ENCODE measurements around the gene DNAI7.

The DNAI7 gene, protein sequence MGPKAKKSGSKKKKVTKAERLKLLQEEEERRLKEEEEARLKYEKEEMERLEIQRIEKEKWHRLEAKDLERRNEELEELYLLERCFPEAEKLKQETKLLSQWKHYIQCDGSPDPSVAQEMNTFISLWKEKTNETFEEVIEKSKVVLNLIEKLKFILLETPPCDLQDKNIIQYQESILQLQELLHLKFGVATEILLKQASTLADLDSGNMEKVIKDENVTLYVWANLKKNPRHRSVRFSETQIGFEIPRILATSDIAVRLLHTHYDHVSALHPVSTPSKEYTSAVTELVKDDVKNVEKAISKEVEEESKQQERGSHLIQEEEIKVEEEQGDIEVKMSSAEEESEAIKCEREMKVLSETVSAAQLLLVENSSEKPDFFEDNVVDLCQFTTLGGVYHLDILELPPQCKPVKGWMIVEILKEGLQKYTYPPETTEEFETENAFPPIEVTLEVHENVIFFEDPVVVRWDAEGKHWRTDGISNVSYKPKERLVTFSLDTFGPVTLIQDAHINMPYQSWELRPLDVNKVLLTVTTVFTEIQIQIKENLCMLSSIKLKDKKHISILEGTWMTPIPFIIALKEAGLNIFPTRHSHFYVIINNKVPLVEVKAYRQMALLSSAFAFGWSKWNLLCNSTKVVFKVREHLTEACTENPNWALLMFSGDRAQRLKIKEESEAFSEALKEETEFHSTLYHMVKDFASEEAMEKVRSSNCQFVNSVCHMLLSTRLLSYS

GRCh38 chr12:25195056-25195971, at the start of gene DNAI7, which contains the start of gene ETFRF1:
Gene DNAI7, minus strand, starts transcription at chr12:25195160. Its CDS starts 82 bp downstream, at chr12:25195078.
Gene ETFRF1, plus strand, starts transcription at chr12:25195237. Its CDS starts 8,720 bp downstream, at chr12:25203957.
- H3K9ac ChIP-seq (ENCODE audit: low read length in 5 of 5) = peak within 1 kb of the TSS; percentile 73 to 98 (median 97)
- peak within 1 kb of the TSS; percentile 96 for H3K27ac ChIP-seq (ENCODE audit: low read depth, low read length)
- no peaks in the 10 kb centered on the region for H3K27me3 ChIP-seq (ENCODE audit: control insufficient read depth in 5 of 5, insufficient read depth in 4 of 5, low read length in 5 of 5)
- no peaks in the 10 kb centered on the region for H3K9me3 ChIP-seq (ENCODE audit: control insufficient read depth in 5 of 5, low read length in 5 of 5)
- H3K4me3 ChIP-seq (ENCODE audit: low read depth in 1 of 5, low read length in 5 of 5) = peak within 1 kb of the TSS; percentile 69 to 95 (median 90)
- peaks cover 0 to 20% (median 19%) of the 10 kb centered on the region in 5 donors for H3K4me1 ChIP-seq (ENCODE audit: control insufficient read depth in 5 of 5, insufficient read depth in 5 of 5, low read length in 5 of 5)
- H3K36me3 ChIP-seq (ENCODE audit: control insufficient read depth in 5 of 5, insufficient read depth in 5 of 5, low read length in 5 of 5) = no peaks in the 10 kb centered on the region

DNA sequence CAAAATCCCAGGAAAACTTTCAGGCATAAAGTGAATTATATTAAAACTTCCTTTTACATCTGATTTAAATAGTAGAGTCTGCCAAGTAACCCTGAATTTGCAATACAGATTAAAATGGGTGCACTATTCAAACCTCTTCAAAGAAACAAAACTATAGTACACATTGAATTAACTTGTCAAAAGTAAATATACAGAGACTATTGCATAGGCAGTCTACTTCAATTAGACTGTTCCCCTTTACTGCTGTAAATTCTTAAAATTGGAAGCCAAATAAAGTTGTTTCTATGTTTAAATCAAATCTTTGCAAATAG, 48.7 kb upstream of the DNAI7 start:
- H3K9ac ChIP-seq (ENCODE audit: low read length in 5 of 5) = no peak overlapping the region
- H3K4me3 ChIP-seq (ENCODE audit: low read depth in 1 of 5, low read length in 5 of 5) = no peak overlapping the region
- H3K4me1 ChIP-seq (ENCODE audit: control insufficient read depth in 5 of 5, insufficient read depth in 5 of 5, low read length in 5 of 5) = peaks cover 0 to 6% (median under 1%) of the 10 kb centered on the region in 5 donors
- H3K27me3 ChIP-seq (ENCODE audit: control insufficient read depth in 5 of 5, insufficient read depth in 4 of 5, low read length in 5 of 5) = no peaks in the 10 kb centered on the region
- no peak overlapping the region for H3K27ac ChIP-seq (ENCODE audit: low read depth, low read length)
- peaks cover 0 to 8% (median 4%) of the 10 kb centered on the region in 5 donors for H3K36me3 ChIP-seq (ENCODE audit: control insufficient read depth in 5 of 5, insufficient read depth in 5 of 5, low read length in 5 of 5)
- H3K9me3 ChIP-seq (ENCODE audit: control insufficient read depth in 5 of 5, low read length in 5 of 5) = no peaks in the 10 kb centered on the region

DNA sequence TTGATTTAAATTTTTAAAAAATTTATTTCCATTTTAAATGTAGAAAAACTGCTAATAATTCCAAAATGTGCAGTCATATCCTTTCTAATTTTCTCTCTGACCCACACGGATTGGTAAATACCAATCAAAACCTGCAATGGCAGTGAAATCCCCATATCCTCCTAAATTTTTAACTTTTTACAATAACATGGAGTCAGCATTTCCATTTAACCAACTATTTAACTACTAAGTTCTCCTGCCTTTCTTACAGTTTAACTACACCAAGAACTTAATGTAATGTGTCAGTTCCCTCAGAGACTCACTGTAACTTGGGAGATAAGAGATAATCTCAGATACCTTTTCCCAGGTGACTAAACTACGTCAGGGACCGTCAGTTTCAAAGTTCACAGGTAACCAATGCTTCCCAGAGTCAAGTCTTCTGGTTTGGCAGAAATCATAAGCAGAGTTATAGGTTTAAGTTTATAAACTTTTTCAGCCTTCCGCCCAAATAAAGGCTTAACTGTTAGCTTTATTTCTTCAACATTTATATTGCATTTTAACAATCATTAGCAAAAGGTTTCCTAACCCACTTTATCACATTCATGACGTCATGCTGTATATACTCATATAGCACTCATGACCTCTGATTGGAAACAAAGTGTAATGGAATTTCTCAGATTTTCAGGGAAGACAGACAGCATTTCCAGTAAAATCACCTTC, 48.2 kb upstream of the DNAI7 start:
- Histone ChIP-seq H3K4me1 (ENCODE audit: control insufficient read depth in 5 of 5, insufficient read depth in 5 of 5, low read length in 5 of 5) (peaks cover 0 to 5% (median 0%) of the 10 kb centered on the region in 5 donors), H3K9ac (ENCODE audit: low read length in 5 of 5) (no peak overlapping the region), H3K4me3 (ENCODE audit: low read depth in 1 of 5, low read length in 5 of 5) (no peak overlapping the region), H3K27ac (ENCODE audit: low read depth, low read length) (no peak overlapping the region), H3K27me3 (ENCODE audit: control insufficient read depth in 5 of 5, insufficient read depth in 4 of 5, low read length in 5 of 5) (no peaks in the 10 kb centered on the region), H3K9me3 (ENCODE audit: control insufficient read depth in 5 of 5, low read length in 5 of 5) (no peaks in the 10 kb centered on the region), H3K36me3 (ENCODE audit: control insufficient read depth in 5 of 5, insufficient read depth in 5 of 5, low read length in 5 of 5) (peaks cover 0 to 8% (median 4%) of the 10 kb centered on the region in 5 donors)

DNA sequence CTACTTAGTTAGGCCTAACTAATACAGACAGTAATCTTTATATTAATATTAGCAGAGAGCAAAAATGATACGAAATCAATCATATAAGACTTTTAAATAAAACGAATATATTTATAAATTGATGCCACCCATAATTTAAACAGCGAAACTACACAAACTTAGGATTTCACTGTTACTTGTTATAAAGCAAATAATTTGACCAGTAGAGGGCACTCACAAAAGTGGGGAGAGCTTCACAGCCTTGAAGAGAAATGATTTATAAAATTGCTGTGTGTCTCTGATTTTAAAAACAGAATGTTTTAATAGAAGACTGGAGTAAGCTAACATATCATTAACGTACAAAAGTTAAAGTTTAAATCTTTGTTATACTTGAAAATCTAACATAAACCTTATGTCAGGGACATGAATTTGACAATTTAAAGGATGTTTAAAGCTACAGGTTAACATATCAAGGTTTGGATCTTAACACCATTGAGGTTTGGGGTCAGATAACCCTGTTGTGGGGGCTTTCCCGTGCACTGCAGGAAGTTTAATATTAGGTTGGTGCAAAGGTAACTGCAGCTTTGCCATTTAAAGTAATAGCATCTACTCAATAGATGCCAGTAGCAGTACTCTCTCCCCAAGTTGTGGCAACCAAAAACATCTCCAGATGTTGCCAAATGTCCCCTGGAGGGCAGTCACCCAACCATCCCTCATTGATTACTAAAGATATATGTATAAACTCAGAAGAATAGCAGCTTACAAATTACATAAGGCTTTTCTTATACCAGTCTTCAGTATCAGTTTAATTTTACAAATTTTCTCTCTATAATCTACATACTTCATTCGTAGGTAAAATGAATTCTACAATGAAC, 46.4 kb upstream of the DNAI7 start:
- no peak overlapping the region for H3K27ac ChIP-seq (ENCODE audit: low read depth, low read length)
- no peaks in the 10 kb centered on the region for H3K27me3 ChIP-seq (ENCODE audit: control insufficient read depth in 5 of 5, insufficient read depth in 4 of 5, low read length in 5 of 5)
- no peak overlapping the region for H3K9ac ChIP-seq (ENCODE audit: low read length in 5 of 5)
- H3K9me3 ChIP-seq (ENCODE audit: control insufficient read depth in 5 of 5, low read length in 5 of 5) = no peaks in the 10 kb centered on the region
- H3K36me3 ChIP-seq (ENCODE audit: control insufficient read depth in 5 of 5, insufficient read depth in 5 of 5, low read length in 5 of 5) = peaks cover 4 to 10% (median 8%) of the 10 kb centered on the region in 5 donors
- H3K4me1 ChIP-seq (ENCODE audit: control insufficient read depth in 5 of 5, insufficient read depth in 5 of 5, low read length in 5 of 5) = peaks cover 0 to 2% (median 0%) of the 10 kb centered on the region in 5 donors
- no peak overlapping the region for H3K4me3 ChIP-seq (ENCODE audit: low read depth in 1 of 5, low read length in 5 of 5)

GRCh38 chr12:25236626-25237025, 41.7 kb upstream of the DNAI7 start:
- peaks cover 9 to 18% (median 14%) of the 10 kb centered on the region in 5 donors for H3K36me3 ChIP-seq (ENCODE audit: control insufficient read depth in 5 of 5, insufficient read depth in 5 of 5, low read length in 5 of 5)
- no peaks in the 10 kb centered on the region for H3K27me3 ChIP-seq (ENCODE audit: control insufficient read depth in 5 of 5, insufficient read depth in 4 of 5, low read length in 5 of 5)
- peaks cover 0 to 7% (median 0%) of the 10 kb centered on the region in 5 donors for H3K4me1 ChIP-seq (ENCODE audit: control insufficient read depth in 5 of 5, insufficient read depth in 5 of 5, low read length in 5 of 5)
- H3K9ac ChIP-seq (ENCODE audit: low read length in 5 of 5) = no peak overlapping the region
- no peak overlapping the region for H3K4me3 ChIP-seq (ENCODE audit: low read depth in 1 of 5, low read length in 5 of 5)
- no peaks in the 10 kb centered on the region for H3K9me3 ChIP-seq (ENCODE audit: control insufficient read depth in 5 of 5, low read length in 5 of 5)
- H3K27ac ChIP-seq (ENCODE audit: low read depth, low read length) = no peak overlapping the region

DNA sequence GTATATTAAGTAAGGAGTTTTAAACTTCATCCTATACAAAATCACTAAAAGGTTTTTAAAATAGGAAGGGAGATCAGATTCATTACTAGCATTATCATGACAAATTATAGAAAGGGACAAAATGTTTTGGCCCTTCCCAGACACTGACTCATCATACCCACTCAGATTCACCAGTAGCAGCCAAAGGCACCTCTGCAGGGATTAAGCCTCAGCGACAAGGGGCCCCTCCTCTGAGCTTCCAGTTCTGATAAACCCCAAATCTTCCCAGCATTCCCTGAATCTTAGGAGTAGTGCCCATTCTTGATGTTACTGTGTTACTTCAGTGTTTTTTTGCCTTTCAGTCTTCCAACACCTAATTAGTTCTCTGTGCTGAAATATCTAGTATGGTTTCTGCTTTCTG, 41.2 kb upstream of the DNAI7 start:
- H3K4me3 ChIP-seq (ENCODE audit: low read depth in 1 of 5, low read length in 5 of 5) = no peak overlapping the region
- peaks cover 9 to 18% (median 14%) of the 10 kb centered on the region in 5 donors for H3K36me3 ChIP-seq (ENCODE audit: control insufficient read depth in 5 of 5, insufficient read depth in 5 of 5, low read length in 5 of 5)
- H3K9me3 ChIP-seq (ENCODE audit: control insufficient read depth in 5 of 5, low read length in 5 of 5) = no peaks in the 10 kb centered on the region
- no peak overlapping the region for H3K9ac ChIP-seq (ENCODE audit: low read length in 5 of 5)
- H3K4me1 ChIP-seq (ENCODE audit: control insufficient read depth in 5 of 5, insufficient read depth in 5 of 5, low read length in 5 of 5) = peaks cover 0 to 7% (median 0%) of the 10 kb centered on the region in 5 donors
- H3K27ac ChIP-seq (ENCODE audit: low read depth, low read length) = no peak overlapping the region
- no peaks in the 10 kb centered on the region for H3K27me3 ChIP-seq (ENCODE audit: control insufficient read depth in 5 of 5, insufficient read depth in 4 of 5, low read length in 5 of 5)

DNA sequence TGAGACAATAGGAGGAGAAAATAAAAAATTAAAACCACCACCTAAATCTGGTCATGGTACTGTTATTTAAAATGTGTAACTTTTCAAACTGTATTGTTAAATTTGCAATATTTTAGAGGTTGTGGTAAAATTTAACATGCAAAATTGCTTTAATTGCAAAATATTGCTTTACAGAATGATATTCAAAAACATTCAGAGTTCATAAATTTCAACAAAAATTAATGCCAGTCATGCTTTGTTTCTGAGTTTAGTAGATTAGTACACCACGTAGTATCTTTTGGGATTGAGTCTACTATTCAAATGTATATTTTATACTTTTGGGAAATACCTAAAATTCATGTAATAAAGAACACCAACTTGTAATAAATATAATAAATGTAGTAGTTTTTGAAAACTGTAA, 18.4 kb upstream of the DNAI7 start:
- Histone ChIP-seq H3K9ac (ENCODE audit: low read length in 5 of 5) (no peak overlapping the region), H3K27me3 (ENCODE audit: control insufficient read depth in 5 of 5, insufficient read depth in 4 of 5, low read length in 5 of 5) (no peaks in the 10 kb centered on the region), H3K4me1 (ENCODE audit: control insufficient read depth in 5 of 5, insufficient read depth in 5 of 5, low read length in 5 of 5) (no peaks in the 10 kb centered on the region), H3K4me3 (ENCODE audit: low read depth in 1 of 5, low read length in 5 of 5) (no peak overlapping the region), H3K9me3 (ENCODE audit: control insufficient read depth in 5 of 5, low read length in 5 of 5) (no peaks in the 10 kb centered on the region), H3K27ac (ENCODE audit: low read depth, low read length) (no peak overlapping the region), H3K36me3 (ENCODE audit: control insufficient read depth in 5 of 5, insufficient read depth in 5 of 5, low read length in 5 of 5) (peaks cover 0 to 18% (median 7%) of the 10 kb centered on the region in 5 donors)

- no peak overlapping the region for H3K4me3 ChIP-seq (ENCODE audit: low read depth in 1 of 5, low read length in 5 of 5)
- peaks cover 10 to 45% (median 15%) of the 10 kb centered on the region in 5 donors for H3K36me3 ChIP-seq (ENCODE audit: control insufficient read depth in 5 of 5, insufficient read depth in 5 of 5, low read length in 5 of 5)
These were observed 13.6 kb upstream of the DNAI7 start for GRCh38 chr12:25208554-25208953.

More at GRCh38 chr12:25208554-25208953, 13.6 kb upstream of the DNAI7 start:
- H3K9me3 ChIP-seq (ENCODE audit: control insufficient read depth in 5 of 5, low read length in 5 of 5) = no peaks in the 10 kb centered on the region
- no peaks in the 10 kb centered on the region for H3K27me3 ChIP-seq (ENCODE audit: control insufficient read depth in 5 of 5, insufficient read depth in 4 of 5, low read length in 5 of 5)
- H3K27ac ChIP-seq (ENCODE audit: low read depth, low read length) = no peak overlapping the region
- no peak overlapping the region for H3K9ac ChIP-seq (ENCODE audit: low read length in 5 of 5)
- no peaks in the 10 kb centered on the region for H3K4me1 ChIP-seq (ENCODE audit: control insufficient read depth in 5 of 5, insufficient read depth in 5 of 5, low read length in 5 of 5)
